ENCODE measurements around the gene DIO3. TPM values are rescaled to one million over a fixed set of nuclear protein-coding genes. Genes with fewer than 3 reads are reported as not detected.

The DIO3 gene
- total RNA-seq, 1 donor from 2014 or later: 0.51 TPM

DNA sequence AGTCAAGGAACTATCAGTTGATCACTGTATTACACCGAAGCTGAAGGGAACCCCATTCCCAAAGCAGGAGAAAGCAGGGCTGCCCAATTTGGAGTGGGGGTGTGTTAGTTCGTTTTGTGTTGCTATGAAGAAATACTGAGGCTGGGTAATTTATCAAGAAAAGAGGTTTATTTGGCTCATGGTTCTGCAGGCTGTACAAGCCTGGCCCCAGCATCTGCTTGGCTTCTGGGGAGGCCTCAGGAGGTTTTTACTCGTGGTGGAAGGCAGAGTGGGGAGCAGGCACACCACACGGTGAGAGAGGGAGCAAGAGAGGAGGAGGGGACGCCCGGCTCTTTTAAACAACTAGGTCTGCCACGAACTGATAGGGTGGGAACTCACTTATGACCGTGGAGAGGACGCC is 16.7 kb upstream of the DIO3 start:
- TF ChIP-seq, protein P1, sequence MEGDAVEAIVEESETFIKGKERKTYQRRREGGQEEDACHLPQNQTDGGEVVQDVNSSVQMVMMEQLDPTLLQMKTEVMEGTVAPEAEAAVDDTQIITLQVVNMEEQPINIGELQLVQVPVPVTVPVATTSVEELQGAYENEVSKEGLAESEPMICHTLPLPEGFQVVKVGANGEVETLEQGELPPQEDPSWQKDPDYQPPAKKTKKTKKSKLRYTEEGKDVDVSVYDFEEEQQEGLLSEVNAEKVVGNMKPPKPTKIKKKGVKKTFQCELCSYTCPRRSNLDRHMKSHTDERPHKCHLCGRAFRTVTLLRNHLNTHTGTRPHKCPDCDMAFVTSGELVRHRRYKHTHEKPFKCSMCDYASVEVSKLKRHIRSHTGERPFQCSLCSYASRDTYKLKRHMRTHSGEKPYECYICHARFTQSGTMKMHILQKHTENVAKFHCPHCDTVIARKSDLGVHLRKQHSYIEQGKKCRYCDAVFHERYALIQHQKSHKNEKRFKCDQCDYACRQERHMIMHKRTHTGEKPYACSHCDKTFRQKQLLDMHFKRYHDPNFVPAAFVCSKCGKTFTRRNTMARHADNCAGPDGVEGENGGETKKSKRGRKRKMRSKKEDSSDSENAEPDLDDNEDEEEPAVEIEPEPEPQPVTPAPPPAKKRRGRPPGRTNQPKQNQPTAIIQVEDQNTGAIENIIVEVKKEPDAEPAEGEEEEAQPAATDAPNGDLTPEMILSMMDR (conservative IDR thresholded peaks at IDR 0.05): no peak
- Mint-ChIP-seq H3K27ac (ENCODE audit: unreplicated experiment) (no peak overlapping the region), H3K4me1 (peaks cover 4% of the 10 kb centered on the region), H3K9me3 (peaks cover 4% of the 10 kb centered on the region), H3K4me3 (no peak overlapping the region), H3K27me3 (ENCODE audit: low read depth) (peaks cover 7% of the 10 kb centered on the region), H3K36me3 (ENCODE audit: low read depth) (no peaks in the 10 kb centered on the region)
- no peak for DNase-seq (ENCODE audit: low read depth, low spot score)

DNA sequence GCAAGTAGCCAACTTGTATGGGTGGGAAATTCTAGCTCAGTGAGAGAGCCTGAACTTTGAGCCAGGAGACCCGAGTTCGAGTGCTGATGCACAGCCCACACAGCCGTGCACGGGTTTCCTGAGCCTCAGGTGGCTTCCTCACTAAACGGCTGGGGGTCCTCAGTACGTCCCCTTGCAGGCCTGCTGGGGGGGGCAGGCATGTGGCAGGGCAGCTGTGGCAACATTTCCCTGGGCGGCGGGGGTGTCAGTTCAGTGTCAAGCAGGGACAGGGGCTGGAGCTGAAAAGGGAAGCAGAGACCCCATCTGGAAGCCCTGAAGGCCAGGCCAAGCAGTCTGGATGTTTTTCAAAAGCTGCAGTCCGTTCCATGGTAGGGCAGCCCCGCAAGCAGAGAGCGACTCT is 14.6 kb upstream of the DIO3 start:
- H3K27me3 Mint-ChIP-seq (ENCODE audit: low read depth): peaks cover 11% of the 10 kb centered on the region
- no peak overlapping the region for H3K27ac Mint-ChIP-seq (ENCODE audit: unreplicated experiment)
- no peak overlapping the region for H3K4me3 Mint-ChIP-seq

DNA sequence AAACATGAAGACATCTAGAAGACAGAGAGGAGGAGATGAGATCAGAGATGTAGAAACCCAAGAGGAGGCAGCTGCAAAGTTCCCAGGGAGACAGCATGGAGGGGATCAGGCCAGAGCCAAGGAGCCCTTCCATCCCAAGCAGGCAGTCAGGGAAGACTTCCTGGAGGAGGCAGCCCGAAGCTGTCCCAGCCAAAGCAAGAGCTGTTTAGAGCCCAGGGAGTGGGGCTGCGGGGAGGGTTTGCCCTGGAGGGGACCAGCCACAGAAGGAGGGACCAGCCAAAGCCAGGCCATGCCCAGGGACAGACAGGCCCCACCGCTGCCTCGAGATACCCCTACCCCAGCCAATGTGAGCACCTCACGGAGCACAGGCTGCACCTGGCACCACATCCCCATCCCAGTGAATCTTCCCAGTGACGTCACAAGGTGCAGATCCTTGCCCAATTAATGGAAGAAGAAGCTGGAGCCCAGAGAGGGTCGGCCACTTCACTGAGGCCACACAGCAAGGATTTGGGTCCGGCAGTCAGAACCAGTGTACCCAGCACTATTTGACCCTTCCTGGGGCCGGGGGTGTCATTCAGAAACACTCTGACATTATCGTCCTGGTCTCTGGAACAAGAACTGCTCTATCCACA is 14.1 kb upstream of the DIO3 start:
- no peak overlapping the region for H3K4me3 Mint-ChIP-seq
- DNase-seq (ENCODE audit: low read depth, low spot score): no peak

More for the DNA sequence above, 14.6 kb upstream of the DIO3 start:
- TF ChIP-seq, protein P1 (conservative IDR thresholded peaks at IDR 0.05): no peak
- no peaks in the 10 kb centered on the region for H3K4me1 Mint-ChIP-seq
- H3K36me3 Mint-ChIP-seq (ENCODE audit: low read depth): no peaks in the 10 kb centered on the region
- no peak for DNase-seq (ENCODE audit: low read depth, low spot score)
- H3K9me3 Mint-ChIP-seq: peaks cover 4% of the 10 kb centered on the region

DNA sequence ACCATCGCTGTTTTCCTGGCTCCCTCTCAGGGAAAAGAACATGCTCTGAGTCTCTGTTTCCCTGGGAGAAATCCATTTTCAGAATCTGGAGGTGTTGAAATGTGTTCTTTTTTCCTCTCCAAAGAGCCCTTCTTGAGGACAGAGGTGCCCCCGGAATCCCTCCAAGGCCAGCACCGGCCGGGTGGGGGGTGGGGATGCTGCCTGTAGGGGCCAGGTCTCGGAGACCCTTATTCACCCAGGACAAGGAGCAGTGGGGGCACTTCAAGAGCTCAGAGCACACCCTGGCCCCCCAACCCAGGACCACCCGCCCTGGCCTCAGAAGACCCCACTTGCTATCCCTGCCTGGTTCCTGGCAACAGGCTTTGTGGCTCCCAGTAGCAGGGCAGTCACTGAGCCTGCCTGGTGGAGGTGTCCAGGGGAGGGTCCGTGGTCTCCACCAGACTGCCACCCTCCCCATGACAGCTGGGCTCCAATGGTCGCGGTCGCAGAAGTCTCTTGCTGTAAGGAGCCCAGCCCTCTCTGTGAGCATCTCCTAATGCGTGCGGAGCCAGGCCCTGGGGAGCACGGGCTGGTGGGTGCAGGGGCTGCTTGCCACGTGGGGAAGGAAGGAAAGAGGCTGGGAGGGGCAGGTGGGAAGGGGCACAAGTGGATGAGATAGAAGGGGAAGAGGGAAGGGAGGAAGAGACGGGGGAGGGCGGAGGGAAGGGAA is 13.2 kb upstream of the DIO3 start:
- Mint-ChIP-seq H3K27me3 (ENCODE audit: low read depth) (peaks cover 13% of the 10 kb centered on the region), H3K4me3 (no peak overlapping the region), H3K36me3 (ENCODE audit: low read depth) (no peaks in the 10 kb centered on the region), H3K27ac (ENCODE audit: unreplicated experiment) (no peak overlapping the region), H3K9me3 (peaks cover 4% of the 10 kb centered on the region), H3K4me1 (no peaks in the 10 kb centered on the region)
- TF ChIP-seq, protein P1 (conservative IDR thresholded peaks at IDR 0.05): no peak
- no peak for DNase-seq (ENCODE audit: low read depth, low spot score)

More for the DNA sequence above, 14.1 kb upstream of the DIO3 start:
- H3K36me3 Mint-ChIP-seq (ENCODE audit: low read depth): no peaks in the 10 kb centered on the region
- TF ChIP-seq, protein P1 (conservative IDR thresholded peaks at IDR 0.05): no peak
- H3K27ac Mint-ChIP-seq (ENCODE audit: unreplicated experiment): peak overlapping the region; percentile 62
- H3K9me3 Mint-ChIP-seq: peaks cover 4% of the 10 kb centered on the region
- H3K4me1 Mint-ChIP-seq: no peaks in the 10 kb centered on the region
- H3K27me3 Mint-ChIP-seq (ENCODE audit: low read depth): peaks cover 11% of the 10 kb centered on the region

DNA sequence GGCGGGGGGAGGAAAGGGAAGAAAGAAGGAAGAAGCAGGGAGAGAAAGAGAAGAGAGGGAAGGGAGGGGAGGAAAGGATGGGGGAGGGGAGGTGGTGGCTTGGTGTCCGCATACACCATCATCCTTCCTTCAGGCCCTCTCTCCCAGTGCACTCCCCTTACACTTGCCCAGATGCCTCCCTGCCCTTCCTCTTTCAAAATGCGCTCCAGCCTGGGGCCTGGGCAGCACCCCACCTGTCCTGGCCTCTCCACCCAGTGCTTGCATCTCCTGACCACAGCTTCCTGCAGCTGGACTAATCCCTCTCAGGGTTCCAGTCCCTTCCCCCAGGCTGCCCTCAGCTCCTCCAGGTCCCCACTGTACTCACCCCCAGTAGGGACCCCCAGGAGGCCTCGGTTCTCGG is 12.6 kb upstream of the DIO3 start:
- Mint-ChIP-seq H3K4me1 (no peaks in the 10 kb centered on the region), H3K36me3 (ENCODE audit: low read depth) (no peaks in the 10 kb centered on the region), H3K9me3 (peaks cover 3% of the 10 kb centered on the region), H3K4me3 (no peak overlapping the region), H3K27me3 (ENCODE audit: low read depth) (peaks cover 13% of the 10 kb centered on the region), H3K27ac (ENCODE audit: unreplicated experiment) (no peak overlapping the region)
- TF ChIP-seq, protein P1 (conservative IDR thresholded peaks at IDR 0.05): no peak
- no peak for DNase-seq (ENCODE audit: low read depth, low spot score)

All from neural crest cell (in vitro differentiated cells).